GM19193 (cell line): ENCODE measurements around the gene ZNF318.

Experiments
- POLR2A ChIP-seq: IDR thresholded peaks from 4 replicates; pipeline ENCODE4 v1.6.1; 2011; ENCODE audit not compliant: insufficient read depth, insufficient read length; ENCODE audit errors: extremely low read depth

Gene ZNF318, protein sequence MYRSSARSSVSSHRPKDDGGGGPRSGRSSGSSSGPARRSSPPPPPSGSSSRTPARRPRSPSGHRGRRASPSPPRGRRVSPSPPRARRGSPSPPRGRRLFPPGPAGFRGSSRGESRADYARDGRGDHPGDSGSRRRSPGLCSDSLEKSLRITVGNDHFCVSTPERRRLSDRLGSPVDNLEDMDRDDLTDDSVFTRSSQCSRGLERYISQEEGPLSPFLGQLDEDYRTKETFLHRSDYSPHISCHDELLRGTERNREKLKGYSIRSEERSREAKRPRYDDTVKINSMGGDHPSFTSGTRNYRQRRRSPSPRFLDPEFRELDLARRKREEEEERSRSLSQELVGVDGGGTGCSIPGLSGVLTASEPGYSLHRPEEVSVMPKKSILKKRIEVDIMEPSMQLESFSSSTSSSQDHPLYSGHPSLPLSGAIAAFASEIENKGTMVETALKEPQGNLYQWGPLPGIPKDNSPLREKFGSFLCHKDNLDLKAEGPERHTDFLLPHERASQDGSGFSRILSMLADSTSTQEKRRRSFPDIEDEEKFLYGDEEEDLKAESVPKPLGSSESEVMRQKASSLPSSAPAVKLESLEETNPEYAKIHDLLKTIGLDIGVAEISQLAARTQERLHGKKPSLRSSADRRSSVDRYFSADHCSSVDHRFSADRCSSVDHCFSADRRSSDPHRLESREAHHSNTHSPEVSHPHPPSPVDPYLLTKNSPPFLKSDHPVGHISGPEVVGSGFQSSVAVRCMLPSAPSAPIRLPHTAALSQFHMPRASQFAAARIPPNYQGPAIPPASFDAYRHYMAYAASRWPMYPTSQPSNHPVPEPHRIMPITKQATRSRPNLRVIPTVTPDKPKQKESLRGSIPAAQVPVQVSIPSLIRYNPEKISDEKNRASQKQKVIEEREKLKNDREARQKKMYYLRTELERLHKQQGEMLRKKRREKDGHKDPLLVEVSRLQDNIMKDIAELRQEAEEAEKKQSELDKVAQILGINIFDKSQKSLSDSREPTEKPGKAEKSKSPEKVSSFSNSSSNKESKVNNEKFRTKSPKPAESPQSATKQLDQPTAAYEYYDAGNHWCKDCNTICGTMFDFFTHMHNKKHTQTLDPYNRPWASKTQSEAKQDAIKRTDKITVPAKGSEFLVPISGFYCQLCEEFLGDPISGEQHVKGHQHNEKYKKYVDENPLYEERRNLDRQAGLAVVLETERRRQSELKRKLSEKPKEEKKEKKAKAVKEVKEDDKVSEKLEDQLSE (N-terminal part only)

DNA sequence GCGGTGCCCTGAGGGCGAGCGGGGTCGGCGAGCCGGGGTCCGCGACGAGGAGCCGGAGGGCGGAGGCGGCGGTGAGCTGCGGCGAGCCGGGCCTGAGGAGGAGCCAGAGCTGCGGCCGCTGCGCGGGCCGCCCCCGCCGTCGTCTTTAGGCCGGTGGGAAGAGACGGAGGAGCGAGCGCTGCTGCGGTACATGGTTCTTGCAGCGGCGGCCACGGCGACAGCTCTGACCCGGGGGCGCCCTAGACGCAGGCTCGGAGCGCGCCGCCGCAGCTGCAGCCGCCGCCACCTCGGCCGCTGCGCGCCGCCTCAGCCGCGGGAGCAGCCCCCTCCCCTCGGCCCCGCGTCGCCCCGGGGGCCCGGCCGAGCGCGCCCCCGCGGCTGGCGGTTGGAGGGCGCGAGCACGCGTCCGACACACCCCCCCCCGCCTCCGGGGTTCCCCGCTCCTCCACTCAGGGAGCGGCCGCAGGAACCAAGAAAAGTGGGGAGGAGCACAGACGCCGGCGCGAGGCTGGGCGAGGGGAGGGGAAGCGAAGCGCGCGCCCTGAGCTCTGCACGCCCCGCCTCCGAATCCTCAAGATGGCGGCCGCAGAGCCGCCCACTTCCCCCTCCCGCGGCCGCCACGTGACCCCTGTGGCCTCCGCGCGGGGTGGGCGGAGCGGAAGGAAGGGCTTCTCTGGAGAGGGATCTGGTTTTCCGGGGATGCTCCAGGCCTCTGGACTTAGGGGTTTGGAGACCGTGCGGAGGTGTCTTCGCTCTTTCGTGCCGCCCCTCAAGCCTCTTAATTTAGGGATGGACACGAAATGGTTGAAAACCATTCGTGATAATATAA lies at the start of gene ZNF318:
TSS of gene ZNF318 (minus strand) at position 474 of the 829 bp plus-strand sequence. CDS start at position 192, 282 bp downstream.
- TF ChIP-seq POLR2A, result peak; percentile 69

GRCh38 chr6:43416935-43417334 lies 47.5 kb upstream of the ZNF318 start:
- TF ChIP-seq POLR2A, result no peak

GRCh38 chr6:43413002-43413401 lies 43.6 kb upstream of the ZNF318 start:
- TF ChIP-seq POLR2A, result no peak

DNA sequence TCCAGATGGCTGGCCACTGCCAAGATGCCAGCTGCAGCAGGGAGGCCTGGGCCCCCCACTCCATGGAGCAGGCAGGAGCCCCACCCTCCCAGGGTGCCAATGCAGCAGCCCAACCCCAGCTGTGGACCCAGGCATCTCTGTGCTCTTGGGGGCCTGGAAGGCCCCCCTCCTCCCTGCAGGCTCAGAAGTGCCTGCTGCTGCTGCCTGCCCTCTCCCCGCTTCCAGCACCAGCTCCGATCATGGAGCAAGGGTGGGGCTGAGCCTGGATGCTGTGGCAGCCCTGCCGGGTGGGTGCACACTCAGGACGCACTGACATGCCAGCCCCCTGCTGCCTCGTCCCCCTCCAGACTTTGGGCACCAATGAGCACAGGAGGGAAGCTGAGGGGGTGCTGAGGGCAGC lies 43.1 kb upstream of the ZNF318 start:
- TF ChIP-seq POLR2A, result no peak

DNA sequence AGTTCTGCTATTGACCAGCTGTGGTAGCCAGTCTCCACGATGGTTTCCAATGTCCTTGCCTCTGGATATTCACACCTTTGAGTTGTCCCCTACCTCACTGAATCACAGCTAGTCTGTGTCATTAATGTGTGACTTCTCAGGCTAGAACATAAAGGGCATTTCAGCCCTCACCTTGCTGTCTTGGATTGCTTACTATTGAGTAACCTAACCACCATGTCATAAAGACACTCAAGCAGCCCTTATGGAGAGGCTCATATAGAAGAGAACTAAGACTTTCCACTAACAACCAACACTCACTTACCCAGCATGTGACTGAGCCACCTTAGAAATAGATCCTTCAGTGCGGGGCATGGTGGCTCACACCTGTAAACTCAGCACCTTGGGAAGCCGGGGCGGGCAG lies 38.8 kb upstream of the ZNF318 start:
- no peak for TF ChIP-seq POLR2A

- no peak for TF ChIP-seq POLR2A
Measured at GRCh38 chr6:43407296-43407695, 37.8 kb upstream of the ZNF318 start.

GRCh38 chr6:43405354-43405753 lies 35.9 kb upstream of the ZNF318 start:
- no peak for TF ChIP-seq POLR2A

GRCh38 chr6:43402820-43403219 lies 33.4 kb upstream of the ZNF318 start:
- no peak for TF ChIP-seq POLR2A

DNA sequence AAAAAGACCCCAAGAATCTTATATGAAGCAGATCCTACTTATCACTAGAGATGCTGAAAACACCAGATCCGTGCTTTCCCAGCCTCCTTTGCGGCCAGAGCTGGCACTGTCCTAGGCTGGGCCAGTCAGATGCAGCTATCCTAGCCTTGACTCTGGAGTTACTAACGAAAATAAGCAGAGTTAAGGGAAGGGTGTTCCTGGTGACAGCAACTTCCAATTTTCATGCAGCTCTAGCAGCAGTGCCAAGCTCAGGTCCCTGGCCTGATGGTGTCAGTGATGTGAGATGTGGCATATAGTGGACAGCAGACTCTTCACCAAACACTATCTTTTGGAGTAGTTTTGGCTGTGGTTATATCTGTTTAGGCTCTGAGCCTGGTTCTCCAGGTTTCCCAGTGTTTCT lies 32.3 kb upstream of the ZNF318 start:
- TF ChIP-seq POLR2A, result no peak

- TF ChIP-seq POLR2A, result no peak
Measured at GRCh38 chr6:43399932-43400487, 30.6 kb upstream of the ZNF318 start.

GRCh38 chr6:43396408-43397149 lies 27.1 kb upstream of the ZNF318 start:
- TF ChIP-seq POLR2A, result no peak

DNA sequence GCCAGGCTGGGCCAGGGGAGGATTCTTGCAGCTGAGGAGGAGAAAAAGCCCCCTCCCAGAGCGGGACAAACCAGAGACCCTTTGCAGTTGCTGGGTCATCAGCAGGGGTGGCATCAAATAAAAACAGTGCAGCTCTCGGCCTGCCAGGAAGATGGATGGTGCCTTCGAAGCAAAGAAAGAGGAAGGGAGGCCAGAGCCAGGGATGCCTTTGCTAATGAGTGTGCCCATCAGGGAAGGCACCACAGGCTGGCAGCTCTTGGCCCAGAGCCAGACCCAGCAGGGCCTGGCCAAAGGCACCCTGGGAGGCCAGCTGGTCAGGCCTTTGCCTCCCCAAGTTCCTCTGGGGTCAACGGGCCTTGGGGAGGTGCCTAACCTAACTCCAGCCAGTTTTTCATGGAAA lies 26.3 kb upstream of the ZNF318 start:
- no peak for TF ChIP-seq POLR2A

DNA sequence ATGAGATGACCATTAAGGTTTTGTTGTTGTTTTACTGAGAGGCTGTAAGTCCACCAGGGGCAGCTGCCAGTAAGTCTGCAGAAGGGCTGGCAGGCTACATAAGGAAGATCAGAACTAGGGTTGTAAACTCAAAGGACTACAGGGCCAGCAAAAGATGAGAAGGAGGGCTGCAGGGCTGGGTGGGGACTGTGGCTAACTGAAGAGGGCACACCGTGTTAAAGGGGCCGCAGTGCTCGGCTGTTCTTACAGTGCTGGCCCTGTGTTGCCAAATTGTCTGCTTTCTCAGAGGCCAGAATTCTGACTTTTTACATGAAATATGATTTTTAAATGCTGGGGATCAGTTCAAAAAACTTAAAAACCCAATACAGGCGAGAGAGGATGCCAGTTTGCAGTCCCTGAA lies 25.5 kb upstream of the ZNF318 start:
- TF ChIP-seq POLR2A, result no peak
